ENCODE results near the gene CHAD.

DNA sequence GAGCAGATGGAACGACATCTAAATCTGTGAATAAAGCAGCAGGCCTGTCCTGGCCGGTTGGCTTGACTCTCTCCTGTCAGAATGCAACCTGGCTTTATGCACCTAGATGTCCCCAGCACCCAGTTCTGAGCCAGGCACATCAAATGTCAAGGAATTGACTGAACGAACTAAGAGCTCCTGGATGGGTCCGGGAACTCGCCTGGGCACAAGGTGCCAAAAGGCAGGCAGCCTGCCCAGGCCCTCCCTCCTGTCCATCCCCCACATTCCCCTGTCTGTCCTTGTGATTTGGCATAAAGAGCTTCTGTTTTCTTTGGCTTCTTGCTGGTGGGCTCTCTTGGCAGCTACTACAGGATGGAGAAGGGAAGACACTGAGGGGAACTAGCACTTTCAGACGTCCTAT lies 5.8 kb upstream of the CHAD start:
- TF ChIP-seq, protein P1, sequence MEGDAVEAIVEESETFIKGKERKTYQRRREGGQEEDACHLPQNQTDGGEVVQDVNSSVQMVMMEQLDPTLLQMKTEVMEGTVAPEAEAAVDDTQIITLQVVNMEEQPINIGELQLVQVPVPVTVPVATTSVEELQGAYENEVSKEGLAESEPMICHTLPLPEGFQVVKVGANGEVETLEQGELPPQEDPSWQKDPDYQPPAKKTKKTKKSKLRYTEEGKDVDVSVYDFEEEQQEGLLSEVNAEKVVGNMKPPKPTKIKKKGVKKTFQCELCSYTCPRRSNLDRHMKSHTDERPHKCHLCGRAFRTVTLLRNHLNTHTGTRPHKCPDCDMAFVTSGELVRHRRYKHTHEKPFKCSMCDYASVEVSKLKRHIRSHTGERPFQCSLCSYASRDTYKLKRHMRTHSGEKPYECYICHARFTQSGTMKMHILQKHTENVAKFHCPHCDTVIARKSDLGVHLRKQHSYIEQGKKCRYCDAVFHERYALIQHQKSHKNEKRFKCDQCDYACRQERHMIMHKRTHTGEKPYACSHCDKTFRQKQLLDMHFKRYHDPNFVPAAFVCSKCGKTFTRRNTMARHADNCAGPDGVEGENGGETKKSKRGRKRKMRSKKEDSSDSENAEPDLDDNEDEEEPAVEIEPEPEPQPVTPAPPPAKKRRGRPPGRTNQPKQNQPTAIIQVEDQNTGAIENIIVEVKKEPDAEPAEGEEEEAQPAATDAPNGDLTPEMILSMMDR (IDR thresholded peaks at IDR 0.05), result no peak
- no peak for TF ChIP-seq POLR2A (IDR thresholded peaks at IDR 0.05)

Data from adrenal gland (tissue), 5 donors.